ENCODE measurements around the gene PEX11G. TPM values are rescaled to one million over a fixed set of nuclear protein-coding genes. Genes with fewer than 3 reads are reported as not detected.

PEX11G gene
- total and polyA plus RNA-seq, 2 donors from 2014 or later = 7.8 to 20.8 TPM

DNA sequence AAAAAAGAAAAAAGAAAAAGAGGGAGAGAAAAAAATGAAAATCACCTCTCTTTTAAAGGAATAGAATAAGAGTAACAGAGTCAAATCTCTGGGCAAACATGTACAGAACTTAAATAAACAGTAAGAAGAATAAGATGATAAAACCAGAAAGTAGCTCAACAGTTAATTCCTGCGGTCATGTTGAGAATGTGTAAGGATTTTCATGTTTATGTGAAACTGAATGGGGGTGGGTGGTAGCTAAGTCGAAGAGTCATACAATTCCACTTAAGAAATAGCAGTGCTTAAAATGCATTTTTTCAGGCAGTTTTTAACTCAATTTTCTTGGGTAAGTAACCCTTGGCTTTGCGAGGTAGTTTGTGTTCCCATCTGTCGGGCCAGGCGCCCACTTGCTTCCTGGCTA is 60.9 kb downstream of the PEX11G start:
- Histone ChIP-seq H3K4me1 (ENCODE audit: control insufficient read depth in 2 of 3, insufficient read depth in 2 of 3, low read depth in 1 of 3, low read length in 3 of 3) (no peaks in the 10 kb centered on the region), H3K9ac (ENCODE audit: low read length in 3 of 3) (no peak overlapping the region), H3K27me3 (ENCODE audit: control insufficient read depth, insufficient read depth, low read length) (no peaks in the 10 kb centered on the region), H3K27ac (ENCODE audit: low read depth in 2 of 2, low read length in 2 of 2) (no peak overlapping the region), H3K36me3 (ENCODE audit: control insufficient read depth in 2 of 3, insufficient read depth in 3 of 3, low read length in 3 of 3) (no peaks in the 10 kb centered on the region), H3K9me3 (ENCODE audit: control insufficient read depth in 2 of 3, insufficient read depth in 1 of 3, low read length in 3 of 3) (no peaks in the 10 kb centered on the region), H3K4me3 (ENCODE audit: low read length in 3 of 3) (no peak overlapping the region)
- DNase-seq = no peak
- intact Hi-C loops (cut with DNase I) = no loop called here
- no peak for FAIRE-seq
- TF ChIP-seq, protein P1, sequence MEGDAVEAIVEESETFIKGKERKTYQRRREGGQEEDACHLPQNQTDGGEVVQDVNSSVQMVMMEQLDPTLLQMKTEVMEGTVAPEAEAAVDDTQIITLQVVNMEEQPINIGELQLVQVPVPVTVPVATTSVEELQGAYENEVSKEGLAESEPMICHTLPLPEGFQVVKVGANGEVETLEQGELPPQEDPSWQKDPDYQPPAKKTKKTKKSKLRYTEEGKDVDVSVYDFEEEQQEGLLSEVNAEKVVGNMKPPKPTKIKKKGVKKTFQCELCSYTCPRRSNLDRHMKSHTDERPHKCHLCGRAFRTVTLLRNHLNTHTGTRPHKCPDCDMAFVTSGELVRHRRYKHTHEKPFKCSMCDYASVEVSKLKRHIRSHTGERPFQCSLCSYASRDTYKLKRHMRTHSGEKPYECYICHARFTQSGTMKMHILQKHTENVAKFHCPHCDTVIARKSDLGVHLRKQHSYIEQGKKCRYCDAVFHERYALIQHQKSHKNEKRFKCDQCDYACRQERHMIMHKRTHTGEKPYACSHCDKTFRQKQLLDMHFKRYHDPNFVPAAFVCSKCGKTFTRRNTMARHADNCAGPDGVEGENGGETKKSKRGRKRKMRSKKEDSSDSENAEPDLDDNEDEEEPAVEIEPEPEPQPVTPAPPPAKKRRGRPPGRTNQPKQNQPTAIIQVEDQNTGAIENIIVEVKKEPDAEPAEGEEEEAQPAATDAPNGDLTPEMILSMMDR (IDR thresholded peaks at IDR 0.05; ENCODE audit: borderline replicate concordance, extremely low read depth, insufficient read depth) = no peak

DNA sequence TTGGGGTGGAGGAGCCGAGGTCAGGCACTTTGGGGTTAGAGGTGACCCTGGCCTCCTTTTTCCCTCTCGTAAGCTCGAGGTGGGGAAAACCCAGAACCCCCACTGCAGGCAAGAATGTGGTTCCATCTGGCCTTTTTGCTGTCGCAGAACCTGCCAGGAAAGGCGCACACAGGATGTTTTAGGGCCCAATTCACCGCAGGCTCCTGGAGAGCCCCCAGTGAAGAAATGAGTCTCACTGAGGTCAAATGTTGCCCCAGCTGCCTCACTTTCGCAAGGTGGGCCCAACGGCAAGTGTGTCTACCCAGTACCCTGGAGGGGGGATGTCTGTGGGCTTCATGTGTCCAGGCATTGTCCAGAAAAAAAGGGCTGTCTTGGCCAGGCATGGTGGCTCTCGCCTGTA is 61.8 kb downstream of the PEX11G start:
- H3K4me1 ChIP-seq (ENCODE audit: control insufficient read depth in 2 of 3, insufficient read depth in 2 of 3, low read depth in 1 of 3, low read length in 3 of 3) = no peaks in the 10 kb centered on the region
- FAIRE-seq (no peak), DNase-seq (no peak)
- no peak overlapping the region for H3K27ac ChIP-seq (ENCODE audit: low read depth in 2 of 2, low read length in 2 of 2)
- no peak overlapping the region for H3K9ac ChIP-seq (ENCODE audit: low read length in 3 of 3)
- H3K36me3 ChIP-seq (ENCODE audit: control insufficient read depth in 2 of 3, insufficient read depth in 3 of 3, low read length in 3 of 3) = no peaks in the 10 kb centered on the region
- no peaks in the 10 kb centered on the region for H3K27me3 ChIP-seq (ENCODE audit: control insufficient read depth, insufficient read depth, low read length)
- no peak overlapping the region for H3K4me3 ChIP-seq (ENCODE audit: low read length in 3 of 3)
- H3K9me3 ChIP-seq (ENCODE audit: control insufficient read depth in 2 of 3, insufficient read depth in 1 of 3, low read length in 3 of 3) = no peaks in the 10 kb centered on the region
- intact Hi-C loops (cut with DNase I) = no loop called here
- TF ChIP-seq, protein P1 (IDR thresholded peaks at IDR 0.05; ENCODE audit: borderline replicate concordance, extremely low read depth, insufficient read depth) = no peak

Other genes with a start within 250 kb of the PEX11G start
- 50.4 TPM for gene INSR, start 194.6 kb downstream of the PEX11G start, total RNA-seq
- gene INSR, start 194.6 kb downstream of the PEX11G start, polyA plus RNA-seq (ENCODE audit: insufficient read depth, low read depth, low replicate concordance) = 15.5 TPM
- 42.6 TPM for gene ARHGEF18, start 140.1 kb downstream of the PEX11G start, total RNA-seq
- 18.5 TPM for gene ARHGEF18, start 140.1 kb downstream of the PEX11G start, polyA plus RNA-seq (ENCODE audit: insufficient read depth, low read depth, low replicate concordance)
- 39.1 TPM for gene ZNF358, start 27.1 kb upstream of the PEX11G start, total RNA-seq
- 79.1 TPM for gene ZNF358, start 27.1 kb upstream of the PEX11G start, polyA plus RNA-seq (ENCODE audit: insufficient read depth, low read depth, low replicate concordance)
- gene MCOLN1, start 33.6 kb upstream of the PEX11G start, total RNA-seq = 24.0 TPM
- 25.7 TPM for gene MCOLN1, start 33.6 kb upstream of the PEX11G start, polyA plus RNA-seq (ENCODE audit: insufficient read depth, low read depth, low replicate concordance)
- gene PNPLA6, start 46.7 kb upstream of the PEX11G start, total RNA-seq = 101 TPM
- 80.9 TPM for gene PNPLA6, start 46.7 kb upstream of the PEX11G start, polyA plus RNA-seq (ENCODE audit: insufficient read depth, low read depth, low replicate concordance)
- 18.5 TPM for gene CAMSAP3, start 106.8 kb upstream of the PEX11G start, total RNA-seq
- gene CAMSAP3, start 106.8 kb upstream of the PEX11G start, polyA plus RNA-seq (ENCODE audit: insufficient read depth, low read depth, low replicate concordance) = 19.3 TPM
- gene XAB2, start 140.5 kb upstream of the PEX11G start, total RNA-seq = 44.4 TPM
- gene XAB2, start 140.5 kb upstream of the PEX11G start, polyA plus RNA-seq (ENCODE audit: insufficient read depth, low read depth, low replicate concordance) = 34.2 TPM
- 112 TPM for gene PET100, start 140.8 kb upstream of the PEX11G start, total RNA-seq
- gene PET100, start 140.8 kb upstream of the PEX11G start, polyA plus RNA-seq (ENCODE audit: insufficient read depth, low read depth, low replicate concordance) = 181 TPM
- gene PCP2, start 144.7 kb upstream of the PEX11G start, total RNA-seq = 6.1 TPM
- gene PCP2, start 144.7 kb upstream of the PEX11G start, polyA plus RNA-seq (ENCODE audit: insufficient read depth, low read depth, low replicate concordance) = 8.9 TPM
- gene STXBP2, start 148.1 kb upstream of the PEX11G start, total RNA-seq = 136 TPM
- 74.8 TPM for gene STXBP2, start 148.1 kb upstream of the PEX11G start, polyA plus RNA-seq (ENCODE audit: insufficient read depth, low read depth, low replicate concordance)
- 1.1 TPM for gene RETN, start 180.0 kb upstream of the PEX11G start, total RNA-seq
- not detected for gene RETN, start 180.0 kb upstream of the PEX11G start, polyA plus RNA-seq (ENCODE audit: insufficient read depth, low read depth, low replicate concordance)
- gene MCEMP1, start 188.1 kb upstream of the PEX11G start, total RNA-seq = 0.38 TPM
- 0.28 TPM for gene MCEMP1, start 188.1 kb upstream of the PEX11G start, polyA plus RNA-seq (ENCODE audit: insufficient read depth, low read depth, low replicate concordance)
- 82.6 TPM for gene TRAPPC5, start 191.8 kb upstream of the PEX11G start, total RNA-seq
- 222 TPM for gene TRAPPC5, start 191.8 kb upstream of the PEX11G start, polyA plus RNA-seq (ENCODE audit: insufficient read depth, low read depth, low replicate concordance)
- 1.0 TPM for gene FCER2, start 213.1 kb upstream of the PEX11G start, total RNA-seq
- gene FCER2, start 213.1 kb upstream of the PEX11G start, polyA plus RNA-seq (ENCODE audit: insufficient read depth, low read depth, low replicate concordance) = not detected
- 0.72 TPM for gene CLEC4G, start 243.1 kb upstream of the PEX11G start, total RNA-seq
- gene CLEC4G, start 243.1 kb upstream of the PEX11G start, polyA plus RNA-seq (ENCODE audit: insufficient read depth, low read depth, low replicate concordance) = 1.1 TPM